A673 (cell line): Measurements from ENCODE around the gene MORC1. TPM values are rescaled to one million over a fixed set of nuclear protein-coding genes. Genes with fewer than 3 reads are reported as not detected.

Experiments used
- BruUV-seq: library from RNA; stranded (reverse); fragments of 400-500 nt; replicated peaks from 2 replicates; lab custom pipeline; 2021; lab: Mats Ljungman, UMichigan
- CTCF ChIA-PET: fragments of 300-600 bp; sonication (Branson Sonifier 250); formaldehyde crosslinking; loops from one replicate; lab custom pipeline; 2022; ENCODE audit warnings: antibody characterized with exemption; lab: Charles Lee
- POLR2A ChIA-PET: fragments of 300-600 bp; sonication (Branson Sonifier 250); formaldehyde crosslinking; loops from one replicate; lab custom pipeline; 2022; ENCODE audit warnings: antibody characterized with exemption; ENCODE audit not compliant: low non-redundant PET; lab: Charles Lee
- DNase-seq: peaks from one replicate; pipeline ENCODE4 v3.0.0-alpha.2; 2015; ENCODE audit warnings: low spot score
- H3K27ac ChIP-seq: fragments of 200-600 bp; sonication (generic); 2 replicates; pipeline ENCODE4 v1.5.1; 2016; ENCODE audit warnings: mixed run types, low read depth, mild to moderate bottlenecking, mixed read lengths, antibody characterized with exemption, low read length; ENCODE audit not compliant: poor library complexity, severe bottlenecking
- H3K27me3 ChIP-seq: fragments of 200-600 bp; sonication (generic); replicated peaks from 2 replicates; pipeline ENCODE4 v1.6.1; 2017; ENCODE audit warnings: mixed run types, low read depth, mild to moderate bottlenecking, mixed read lengths, antibody characterized with exemption, low read length; ENCODE audit not compliant: insufficient read depth, poor library complexity
- H3K36me3 ChIP-seq: fragments of 200-600 bp; sonication (generic); 2 replicates; pipeline ENCODE4 v1.6.1; 2016; ENCODE audit warnings: mixed run types, mild to moderate bottlenecking, mixed read lengths, antibody characterized with exemption, low read length; ENCODE audit not compliant: insufficient read depth, poor library complexity, severe bottlenecking
- H3K4me1 ChIP-seq: fragments of 200-600 bp; sonication (generic); 2 replicates; pipeline ENCODE4 v1.6.1; 2017; ENCODE audit warnings: mixed run types, mild to moderate bottlenecking, mixed read lengths, antibody characterized with exemption, low read length; ENCODE audit not compliant: insufficient read depth, poor library complexity, severe bottlenecking
- H3K4me3 ChIP-seq: fragments of 200-600 bp; sonication (generic); 2 replicates; pipeline ENCODE4 v1.5.1; 2016; ENCODE audit warnings: low read depth, mixed run types, mild to moderate bottlenecking, mixed read lengths, low read length; ENCODE audit not compliant: poor library complexity, severe bottlenecking
- H3K9me3 ChIP-seq: fragments of 200-600 bp; sonication (generic); 2 replicates; pipeline ENCODE4 v1.6.1; 2016; ENCODE audit warnings: mixed run types, low read depth, mild to moderate bottlenecking, mixed read lengths, antibody characterized with exemption, low read length; ENCODE audit not compliant: poor library complexity, severe bottlenecking
- EZH2 ChIP-seq: fragments of 200-600 bp; sonication (generic); IDR thresholded peaks from 2 replicates; pipeline ENCODE4 v1.6.1; 2017; ENCODE audit warnings: borderline replicate concordance, low read depth, mild to moderate bottlenecking, mixed read lengths, antibody characterized with exemption, low read length; ENCODE audit not compliant: poor library complexity, severe bottlenecking
- intact Hi-C: fragments of 100-400 bp; cut with micrococcal nuclease; formaldehyde crosslinking; loops from one replicate; pipeline ENCODE4 v1.10.0; 2022; ENCODE audit not compliant: unreplicated experiment
- total RNA-seq: library from RNA; stranded (reverse); gene quantifications from 2 replicates; pipeline ENCODE4 v1.2.3, GENCODE V29; 2021
- TF ChIP-seq, protein P1 (sequence below): fragments of 300-800, 200-600 bp; sonication (generic); conservative IDR thresholded peaks from 2 replicates; pipeline ENCODE4 v1.5.1; 2017; ENCODE audit warnings: low read depth, mild to moderate bottlenecking, antibody characterized with exemption, low read length, moderate library complexity, mixed read lengths

MORC1 gene
- total RNA-seq, 1 experiment from 2014 or later = 0.88 TPM

DNA sequence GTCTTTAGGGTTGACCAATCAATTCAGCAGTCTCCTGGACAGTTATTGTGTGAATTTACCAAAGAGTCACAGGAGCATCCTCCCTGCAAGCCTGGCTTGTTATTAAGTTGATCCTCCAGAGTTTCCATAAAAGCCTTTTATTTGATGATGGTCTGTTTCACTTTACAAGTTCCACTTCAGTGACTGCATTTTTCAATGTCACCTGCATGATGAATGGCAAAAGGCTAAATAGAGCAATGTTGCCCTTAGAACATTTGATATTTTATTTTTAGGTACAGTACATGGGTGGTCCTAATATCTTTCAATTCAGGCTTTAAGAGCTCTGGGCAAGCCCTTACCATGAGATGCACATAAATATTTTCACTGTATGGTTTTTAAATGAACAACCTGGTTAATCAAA, 186.9 kb downstream of the MORC1 start:
- intact Hi-C loops = no loop called here

DNA sequence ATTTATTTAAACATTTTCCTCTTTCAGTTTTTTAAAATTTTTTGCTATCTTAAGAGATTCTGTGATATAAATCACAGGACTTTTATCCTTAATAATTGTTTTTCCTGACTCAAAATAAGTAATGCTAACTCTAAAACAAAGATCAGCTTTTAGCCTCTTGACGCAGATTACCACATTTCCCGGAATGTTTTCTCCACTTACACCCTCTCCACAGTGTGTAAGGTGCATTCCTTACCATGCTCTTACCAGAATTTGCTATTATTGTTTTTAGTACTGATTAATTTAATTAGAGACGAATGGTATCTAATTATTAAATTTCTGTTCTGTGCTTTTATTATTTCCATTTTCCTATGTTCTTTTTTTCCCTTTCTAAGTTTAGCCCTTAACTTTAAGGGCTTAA, 199.1 kb downstream of the MORC1 start:
- intact Hi-C loops = loop anchor here (5.0 kb wide), 1 partner anchor 163 kb away; no protein-coding TSS in a partner anchor
- DNase-seq = no peak

More for the DNA sequence above, 186.9 kb downstream of the MORC1 start:
- BruUV-seq = no TSS peak
- DNase-seq = no peak
- no peaks in the 10 kb centered on the region for H3K36me3 ChIP-seq
- no peaks in the 10 kb centered on the region for H3K27me3 ChIP-seq
- TF ChIP-seq EZH2 = no peak
- TF ChIP-seq, protein P1, sequence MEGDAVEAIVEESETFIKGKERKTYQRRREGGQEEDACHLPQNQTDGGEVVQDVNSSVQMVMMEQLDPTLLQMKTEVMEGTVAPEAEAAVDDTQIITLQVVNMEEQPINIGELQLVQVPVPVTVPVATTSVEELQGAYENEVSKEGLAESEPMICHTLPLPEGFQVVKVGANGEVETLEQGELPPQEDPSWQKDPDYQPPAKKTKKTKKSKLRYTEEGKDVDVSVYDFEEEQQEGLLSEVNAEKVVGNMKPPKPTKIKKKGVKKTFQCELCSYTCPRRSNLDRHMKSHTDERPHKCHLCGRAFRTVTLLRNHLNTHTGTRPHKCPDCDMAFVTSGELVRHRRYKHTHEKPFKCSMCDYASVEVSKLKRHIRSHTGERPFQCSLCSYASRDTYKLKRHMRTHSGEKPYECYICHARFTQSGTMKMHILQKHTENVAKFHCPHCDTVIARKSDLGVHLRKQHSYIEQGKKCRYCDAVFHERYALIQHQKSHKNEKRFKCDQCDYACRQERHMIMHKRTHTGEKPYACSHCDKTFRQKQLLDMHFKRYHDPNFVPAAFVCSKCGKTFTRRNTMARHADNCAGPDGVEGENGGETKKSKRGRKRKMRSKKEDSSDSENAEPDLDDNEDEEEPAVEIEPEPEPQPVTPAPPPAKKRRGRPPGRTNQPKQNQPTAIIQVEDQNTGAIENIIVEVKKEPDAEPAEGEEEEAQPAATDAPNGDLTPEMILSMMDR = no peak
- ChIA-PET POLR2A (no interaction called here), CTCF (no interaction called here)
- no peak overlapping the region for H3K27ac ChIP-seq
- no peak overlapping the region for H3K4me3 ChIP-seq
- H3K9me3 ChIP-seq = no peaks in the 10 kb centered on the region
- no peaks in the 10 kb centered on the region for H3K4me1 ChIP-seq

DNA sequence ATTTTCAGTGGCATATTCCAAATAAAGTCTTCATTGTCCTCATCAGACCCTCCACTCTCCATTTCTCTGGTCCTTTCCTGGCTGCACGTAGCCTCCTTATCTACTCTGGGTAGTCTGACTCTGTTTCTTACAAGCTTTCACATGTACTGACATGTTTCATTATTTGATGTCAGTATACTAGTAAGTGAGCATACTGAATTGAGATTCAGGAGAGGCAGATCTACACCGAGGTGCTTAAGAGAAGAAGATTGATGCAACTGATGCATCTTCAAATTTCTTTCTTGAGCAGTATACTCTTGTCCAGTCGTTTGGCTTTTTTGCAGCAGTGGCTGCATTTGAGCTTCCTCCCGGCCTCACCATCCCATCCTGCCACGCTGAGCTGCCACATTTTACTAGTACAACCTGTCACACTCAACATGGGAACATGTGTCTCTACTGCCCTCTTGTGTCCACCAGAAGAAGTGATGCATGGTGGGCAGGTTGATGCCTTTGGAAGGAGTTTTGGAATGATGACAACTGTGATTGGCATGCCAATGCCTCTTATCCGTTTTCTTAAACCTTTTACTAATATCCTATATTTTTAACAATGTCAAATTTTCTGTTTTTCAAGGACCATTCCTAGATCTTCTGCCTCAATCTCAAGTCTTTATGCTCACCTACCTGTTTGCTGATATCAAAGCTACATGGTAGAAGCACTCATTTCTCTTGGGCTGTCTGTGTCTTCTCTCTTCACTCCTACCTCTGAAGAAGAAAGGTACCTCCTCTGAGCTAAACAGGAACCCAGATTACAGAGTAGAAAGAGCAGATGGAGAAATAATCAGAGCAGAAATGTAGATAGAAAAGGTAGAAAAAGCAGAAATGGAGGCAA, 202.9 kb downstream of the MORC1 start:
- DNase-seq = peak; percentile 82
- Histone ChIP-seq H3K27ac (no peak overlapping the region), H3K4me3 (no peak overlapping the region), H3K27me3 (peaks cover 6% of the 10 kb centered on the region), H3K4me1 (no peaks in the 10 kb centered on the region), H3K36me3 (no peaks in the 10 kb centered on the region), H3K9me3 (no peaks in the 10 kb centered on the region)
- CTCF ChIA-PET = interaction anchor here (0.6 to 1.4 kb wide), 8 partner anchors 97 to 1059 kb away, joined by 3 to 15 read pairs (median 5); no protein-coding TSS in a partner anchor
- intact Hi-C loops = loop anchor here (1.0 to 5.0 kb wide), 4 partner anchors 98 to 426 kb away; no protein-coding TSS in a partner anchor
- TF ChIP-seq, protein P1 = peak; percentile 90
- no peak for TF ChIP-seq EZH2
- POLR2A ChIA-PET = no interaction called here
- no TSS peak for BruUV-seq

More for the DNA sequence above, 199.1 kb downstream of the MORC1 start:
- Histone ChIP-seq H3K9me3 (no peaks in the 10 kb centered on the region), H3K27ac (no peak overlapping the region), H3K36me3 (no peaks in the 10 kb centered on the region), H3K4me3 (no peak overlapping the region), H3K27me3 (peaks cover 6% of the 10 kb centered on the region), H3K4me1 (no peaks in the 10 kb centered on the region)
- TF ChIP-seq EZH2 = no peak
- TF ChIP-seq, protein P1 = no peak
- BruUV-seq = no TSS peak
- POLR2A ChIA-PET = no interaction called here
- CTCF ChIA-PET = no interaction called here
